Peyer's patch (tissue), 4 donors: Measurements from ENCODE around the gene NLRP9.

ENCODE experiments used
- CTCF ChIP-seq, 6 experiments: fragments of 450-650 bp in 4 of 6; fragments of 200-600 bp in 2 of 6; sonication (generic) in 1 of 6; IDR thresholded peaks; one replicate each; pipeline ENCODE4 v1.5.1; 2017 to 2019; ENCODE audit warnings: antibody characterized with exemption in 6 of 6, mild to moderate bottlenecking in 3 of 6, moderate library complexity in 1 of 6
- POLR2A ChIP-seq, 2 donors: fragments of 450-650 bp; IDR thresholded peaks; one replicate each; pipeline ENCODE4 v1.5.1; 2017; ENCODE audit warnings: antibody characterized with exemption in 2 of 2, mild to moderate bottlenecking in 2 of 2, moderate library complexity in 2 of 2

GRCh38 chr19:55720214-55720746 is 17.9 kb downstream of the NLRP9 start:
- TF ChIP-seq POLR2A (IDR thresholded peaks at IDR 0.05) (no peak), CTCF (IDR thresholded peaks at IDR 0.05) (no peak)
